Measurements from ENCODE around the gene DPT. TPM values are rescaled to one million over a fixed set of nuclear protein-coding genes. Genes with fewer than 3 reads are reported as not detected.
A peak's percentile ranks its signal among the peaks of the same experiment; 100 is the strongest.

DPT gene
- total RNA-seq, 1 donor from 2014 or later = not detected

GRCh38 chr1:168700575-168701268, 28.3 kb downstream of the DPT start:
- no peak for DNase-seq (ENCODE audit: low read depth in 2 of 2)

GRCh38 chr1:168698453-168698852, 30.6 kb downstream of the DPT start:
- DNase-seq (ENCODE audit: low read depth in 2 of 2) = no peak

DNA sequence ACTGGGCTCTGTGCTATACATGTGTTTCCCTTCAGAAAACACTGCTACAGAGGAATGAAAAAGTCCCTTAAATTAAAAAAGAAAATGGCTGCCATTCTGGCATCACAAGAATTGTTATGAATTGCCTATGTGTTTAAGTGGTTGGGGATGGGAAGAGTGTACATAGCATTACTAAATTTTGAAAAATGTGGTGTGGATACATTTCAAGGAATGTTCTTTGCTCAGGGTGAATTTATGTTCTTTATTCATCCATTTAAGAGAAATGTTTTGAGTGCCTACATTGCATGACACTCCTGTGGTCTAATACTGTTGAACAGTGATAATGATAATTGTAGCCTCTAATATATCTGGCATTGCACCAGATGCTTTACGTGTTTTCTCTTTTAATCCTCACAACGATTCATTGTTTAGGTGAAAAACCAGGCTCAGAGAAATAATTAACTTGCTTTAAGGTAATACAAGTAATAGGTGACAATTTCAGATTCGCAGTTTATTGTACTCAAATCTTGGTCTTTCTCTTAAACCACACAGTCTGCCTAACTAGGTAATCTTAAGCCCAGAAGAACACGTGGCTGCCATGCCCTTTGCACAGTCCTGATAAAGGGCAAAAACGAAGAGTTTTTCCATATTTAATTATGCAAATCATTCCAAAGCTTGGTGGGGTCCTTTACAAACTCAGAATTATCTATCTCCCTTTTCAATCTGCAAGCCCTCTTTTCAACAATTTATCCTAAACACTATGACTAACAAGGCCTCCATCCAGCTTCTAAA, 31.5 kb downstream of the DPT start:
- no peak for DNase-seq (ENCODE audit: low read depth in 2 of 2)

DNA sequence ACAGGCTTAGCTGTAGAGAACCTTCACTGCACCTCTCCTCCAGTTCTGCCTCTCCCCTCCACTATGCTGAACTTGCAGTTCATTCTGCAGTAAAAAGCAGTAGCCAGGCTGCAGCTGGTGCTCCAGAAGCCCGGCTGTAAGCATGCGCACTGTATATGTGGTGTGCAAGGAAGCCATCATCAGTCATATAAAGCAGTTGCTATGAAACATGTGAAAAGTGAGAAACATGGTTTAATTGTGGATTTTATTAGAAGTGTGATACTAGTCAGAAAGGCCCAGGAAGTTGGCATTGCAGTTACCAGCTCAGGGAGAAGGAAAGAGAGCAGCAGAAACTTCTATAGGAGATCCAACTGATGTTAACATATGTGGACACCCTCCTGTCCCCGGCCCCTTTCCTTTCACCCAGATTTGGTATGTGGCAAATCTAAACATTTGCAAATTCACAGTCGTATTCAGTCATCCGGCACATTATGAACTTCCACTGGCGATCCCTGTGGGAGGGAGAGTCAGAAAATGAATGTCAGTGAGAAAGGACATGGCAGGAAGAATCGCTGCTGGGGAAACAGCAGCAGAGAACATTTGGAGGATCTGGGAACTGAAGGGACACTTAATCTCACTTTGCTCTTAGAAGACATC, 32.8 kb downstream of the DPT start:
- DNase-seq (ENCODE audit: low read depth in 2 of 2) = no peak

DNA sequence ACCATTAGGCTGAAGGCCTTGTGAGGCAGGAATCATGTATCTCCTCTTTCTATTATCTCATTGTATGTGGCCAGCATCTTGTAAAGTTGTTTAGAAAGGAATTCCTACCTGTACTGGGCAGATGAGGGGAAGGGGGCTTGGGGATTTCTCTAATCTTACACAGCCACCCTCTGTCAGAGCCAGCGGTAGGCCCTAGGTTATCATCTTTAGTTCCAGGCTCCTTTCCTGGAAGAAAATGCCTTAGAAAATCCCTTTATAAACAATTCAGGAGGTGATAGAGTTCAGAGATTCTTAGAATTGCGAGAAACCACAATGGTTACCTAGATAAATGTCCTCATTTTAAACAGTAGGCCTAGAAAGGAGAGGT, 35.2 kb downstream of the DPT start:
- no peak for DNase-seq (ENCODE audit: low read depth in 2 of 2)

GRCh38 chr1:168693197-168693871, 35.7 kb downstream of the DPT start:
- no peak for DNase-seq (ENCODE audit: low read depth in 2 of 2)

- no peak for DNase-seq (ENCODE audit: low read depth in 2 of 2)
These were observed 36.5 kb downstream of the DPT start for GRCh38 chr1:168692472-168692871.

DNA sequence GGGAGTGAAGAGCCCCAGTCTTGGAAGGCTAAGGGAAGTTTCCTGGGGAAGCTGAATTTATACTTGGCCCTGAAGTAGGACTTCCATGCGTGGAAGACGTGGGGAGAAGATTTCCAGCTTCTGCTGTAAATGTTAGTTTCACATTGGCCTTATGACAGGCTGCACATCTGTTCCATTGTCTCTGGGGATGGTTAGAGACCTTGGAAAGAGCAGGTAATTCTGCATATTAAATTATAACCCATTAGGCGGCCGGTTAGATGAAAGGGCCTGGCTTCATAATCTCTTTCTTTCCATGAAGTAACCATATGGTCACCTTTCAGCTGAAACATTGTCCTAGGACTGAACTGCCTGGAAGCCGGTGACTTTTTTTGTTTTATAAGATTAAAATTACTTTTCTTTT, 37.5 kb downstream of the DPT start:
- no peak for DNase-seq (ENCODE audit: low read depth in 2 of 2)

DNA sequence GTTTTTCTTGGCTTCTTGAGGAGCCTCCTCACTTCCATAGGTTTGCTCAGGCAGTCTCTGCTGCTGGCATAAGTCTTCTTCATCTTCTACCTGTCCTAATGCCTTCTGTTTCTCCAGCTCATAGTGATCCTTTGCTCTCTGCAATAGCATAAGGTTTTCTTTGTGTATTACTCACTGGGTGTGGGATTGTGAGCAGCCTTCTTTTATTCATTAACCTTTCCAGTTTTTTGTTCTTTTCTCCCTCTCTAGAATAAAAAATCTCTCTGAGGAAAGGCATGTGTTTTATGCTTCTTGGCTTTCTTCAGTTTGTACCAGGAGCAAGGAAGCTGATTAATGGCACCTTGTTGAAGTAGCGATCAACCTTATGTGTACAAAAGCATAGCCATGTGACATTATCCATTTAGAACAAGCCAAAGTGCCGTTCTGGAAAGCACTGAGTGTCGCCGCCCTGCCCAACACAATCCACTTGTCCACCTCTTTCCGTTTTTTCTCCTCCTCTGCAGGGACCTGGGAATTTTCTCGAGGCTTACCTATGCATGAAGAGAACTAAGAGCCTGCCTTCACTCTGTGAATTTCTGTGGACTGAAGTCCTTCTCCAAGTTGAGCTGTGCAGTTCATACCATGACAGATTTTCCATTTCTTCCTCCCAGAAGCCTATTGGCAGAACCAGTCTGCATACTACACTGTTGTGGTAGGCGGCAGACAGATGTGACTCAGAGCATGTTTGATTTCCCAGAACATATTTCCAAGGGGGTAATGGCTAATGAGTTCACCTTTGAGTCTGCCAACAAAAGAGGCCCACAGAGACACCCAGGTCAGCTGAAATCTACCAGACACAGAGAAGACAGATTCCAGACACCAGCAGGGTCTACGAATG, 39.0 kb downstream of the DPT start:
- no peak for DNase-seq (ENCODE audit: low read depth in 2 of 2)

GRCh38 chr1:168689327-168689657, 39.7 kb downstream of the DPT start:
- DNase-seq (ENCODE audit: low read depth in 2 of 2) = no peak

DNA sequence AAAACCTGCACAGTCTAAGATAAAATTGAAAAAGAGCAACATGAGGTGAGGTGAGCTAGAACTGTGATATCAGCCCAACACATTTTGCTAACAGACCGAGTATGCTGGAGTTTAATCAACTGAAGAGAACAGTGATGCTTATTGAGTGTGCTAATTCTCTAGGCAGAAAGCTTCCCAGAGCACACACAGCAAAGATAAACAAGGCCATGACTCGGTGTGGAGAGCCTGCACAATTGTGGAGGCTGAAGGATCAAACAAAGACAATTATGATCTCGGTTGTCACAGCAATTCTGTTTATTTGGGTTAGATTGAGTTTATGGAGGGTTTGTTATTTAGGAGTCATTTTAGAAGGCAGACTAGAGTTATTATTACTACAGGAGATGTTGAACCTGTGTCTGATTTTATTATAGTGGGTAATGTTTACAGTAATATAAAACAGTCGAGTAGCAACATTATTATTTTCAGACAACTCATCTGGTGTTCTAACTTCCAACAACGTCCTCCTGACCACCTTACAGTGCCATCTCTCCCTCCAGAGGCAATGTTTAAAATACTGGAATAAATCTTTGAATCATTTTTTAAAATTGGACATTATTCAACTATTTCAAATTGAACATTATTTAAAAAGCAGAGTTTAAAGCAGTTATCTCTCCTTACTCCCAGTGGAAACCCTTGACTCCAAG, 40.2 kb downstream of the DPT start:
- no peak for DNase-seq (ENCODE audit: low read depth in 2 of 2)

DNA sequence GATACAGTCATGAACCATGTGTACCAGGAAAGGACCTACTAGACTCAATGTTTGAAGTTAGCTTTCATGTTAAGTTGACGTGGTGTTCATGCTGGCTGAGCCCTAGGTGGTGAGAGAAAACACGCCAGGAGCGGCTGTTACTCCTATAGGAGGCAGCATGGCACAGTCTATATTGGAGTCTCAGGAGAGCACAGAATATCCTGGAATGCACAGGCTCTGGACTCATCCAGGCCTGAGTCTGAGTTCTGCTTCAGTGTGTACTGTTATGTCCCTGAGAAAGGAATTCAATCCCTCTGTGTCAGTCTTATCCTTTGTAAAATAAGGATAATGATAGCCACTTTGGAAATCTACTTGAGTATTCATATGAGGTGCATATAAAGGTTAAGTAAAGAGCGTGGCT, 41.2 kb downstream of the DPT start:
- DNase-seq (ENCODE audit: low read depth in 2 of 2) = peak in 1 of 2 donors; percentile 2

DNA sequence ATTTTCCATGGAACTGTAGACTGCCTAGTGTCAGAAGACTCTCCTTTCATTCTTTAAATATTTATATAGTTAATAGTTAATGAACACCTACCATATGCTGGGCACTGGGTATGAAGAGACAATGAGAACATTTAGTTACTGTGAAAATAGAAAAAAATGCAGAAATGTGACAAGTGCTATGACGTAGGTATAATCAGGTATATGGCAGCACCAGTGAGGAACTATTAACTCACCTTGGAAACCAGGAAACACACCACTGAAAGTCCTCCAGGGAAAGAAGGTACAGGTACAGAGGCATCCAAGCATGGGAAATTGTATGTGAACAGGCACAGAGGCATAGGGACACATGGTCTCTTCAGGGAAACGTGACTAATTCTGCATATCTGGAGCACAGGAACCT, 42.3 kb downstream of the DPT start:
- DNase-seq (ENCODE audit: low read depth in 2 of 2) = no peak

DNA sequence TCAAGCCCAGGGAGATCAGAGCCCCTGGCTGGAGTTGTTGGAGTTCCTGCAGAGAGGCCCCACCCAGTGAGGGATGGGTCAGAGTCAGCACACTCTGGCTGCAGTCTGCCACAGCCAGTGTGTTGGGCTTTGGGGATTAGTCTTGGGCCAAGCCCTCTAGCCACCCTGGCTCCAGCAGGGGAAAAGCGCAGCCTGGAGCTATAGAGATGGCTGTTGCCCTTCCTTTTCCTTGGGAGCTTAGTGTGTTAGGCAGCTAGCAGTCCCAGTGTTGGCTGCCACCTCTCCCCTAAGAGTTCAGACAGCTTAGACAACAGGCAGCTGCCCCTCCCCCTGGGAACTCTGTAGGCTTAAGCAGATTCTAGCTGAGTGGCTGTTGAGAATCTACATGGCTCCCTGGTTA, 45.1 kb downstream of the DPT start:
- DNase-seq (ENCODE audit: low read depth in 2 of 2) = no peak

GRCh38 chr1:168676861-168677260, 52.1 kb downstream of the DPT start:
- DNase-seq (ENCODE audit: low read depth in 2 of 2) = no peak

DNA sequence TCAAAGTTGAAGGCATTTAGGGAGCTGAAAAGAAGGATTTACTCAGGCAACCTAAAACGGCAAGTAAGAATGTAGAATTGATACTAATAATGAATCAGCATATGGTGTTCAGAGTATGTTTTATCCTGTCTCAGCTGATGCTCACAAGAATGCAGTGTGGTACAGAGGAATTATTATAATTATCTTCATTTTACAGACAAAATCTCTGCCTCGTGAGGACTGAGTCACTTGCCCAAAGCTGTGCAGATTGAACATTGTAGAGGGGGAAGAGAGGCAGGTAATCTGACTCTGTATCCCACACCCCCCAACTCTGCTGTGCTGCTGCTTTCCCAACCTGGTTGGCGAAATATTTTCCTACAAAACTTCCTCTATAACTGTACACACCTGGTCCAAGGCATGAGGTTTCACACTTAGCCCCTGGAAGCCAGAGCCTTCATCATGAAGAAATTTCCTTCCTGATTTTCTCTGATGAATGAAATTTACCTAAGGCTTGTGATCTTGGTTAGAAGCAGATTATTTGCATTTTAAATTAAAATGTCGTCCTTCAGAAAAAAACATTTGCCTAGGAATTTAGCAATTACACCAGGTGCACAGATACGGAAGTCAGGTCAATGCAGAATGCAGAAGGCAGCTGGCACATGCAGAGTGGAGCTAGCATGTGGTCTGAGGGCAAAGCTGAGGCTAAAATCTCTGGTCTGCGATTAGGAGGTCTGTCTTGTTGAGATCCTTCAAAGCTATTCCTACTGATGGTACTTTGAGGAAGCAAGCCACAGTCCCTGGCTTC, 52.8 kb downstream of the DPT start:
- no peak for DNase-seq (ENCODE audit: low read depth in 2 of 2)

DNA sequence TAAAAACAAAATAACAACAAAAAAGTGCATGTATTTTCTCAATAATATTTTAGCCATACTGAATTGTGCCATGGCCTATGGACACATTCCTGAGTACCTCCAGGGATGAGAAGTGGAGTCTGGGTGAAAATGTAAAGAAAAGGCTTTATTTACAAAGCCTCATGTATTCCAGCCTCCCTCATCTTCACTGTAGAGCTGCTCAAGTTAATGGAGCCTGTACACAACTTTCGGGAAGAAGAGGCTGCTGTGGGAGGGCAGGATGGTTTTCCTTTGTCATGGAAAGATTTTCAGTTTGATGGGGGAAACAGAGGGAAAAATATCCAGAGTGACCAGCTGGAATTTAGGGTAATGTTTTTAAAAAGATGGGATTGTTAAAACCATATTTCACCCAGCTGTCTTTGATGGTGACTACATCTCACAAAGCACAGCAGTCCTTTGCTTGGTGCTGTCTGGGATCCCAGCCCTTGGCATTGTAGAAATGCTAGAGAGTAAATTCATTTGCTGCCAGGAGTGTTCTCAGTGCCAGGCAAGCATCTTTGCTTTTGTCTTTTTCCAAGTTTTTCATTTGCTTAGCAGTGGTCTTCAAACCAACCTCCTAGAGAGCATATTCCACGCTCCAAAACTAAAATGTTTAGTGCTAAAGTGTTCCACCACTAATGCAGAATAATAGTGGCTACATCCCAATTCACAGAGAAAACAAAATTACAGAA, 54.9 kb downstream of the DPT start:
- DNase-seq (ENCODE audit: low read depth in 2 of 2) = no peak

DNA sequence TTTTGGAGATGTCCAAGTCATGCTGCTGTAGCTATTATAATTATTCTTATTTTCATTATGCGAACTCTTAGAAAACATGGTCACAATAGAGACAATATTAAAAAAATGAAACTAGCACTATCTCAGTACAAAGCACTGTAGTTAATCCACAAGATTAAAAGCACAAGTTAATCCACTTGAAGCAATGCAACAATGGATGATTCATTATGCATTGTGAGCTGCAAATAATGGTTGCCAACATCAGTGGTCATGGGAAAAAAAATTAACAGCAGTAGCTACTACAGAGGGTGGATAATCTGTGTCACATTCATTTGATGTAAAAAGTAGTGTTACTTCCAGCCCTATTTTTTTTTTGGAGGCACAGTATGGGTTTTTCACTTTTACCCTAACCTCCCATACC, 56.7 kb downstream of the DPT start:
- DNase-seq (ENCODE audit: low read depth in 2 of 2) = no peak

- no peak for DNase-seq (ENCODE audit: low read depth in 2 of 2)
These were observed 57.2 kb downstream of the DPT start for GRCh38 chr1:168671782-168672181.
